SK-N-SH (cell line): ENCODE results near the gene ALDOB.

Experiments used
- CTCF ChIP-seq: fragments of 200-600 bp; sonication (generic); IDR thresholded peaks from 2 replicates; pipeline ENCODE4 v1.6.1; 2017; ENCODE audit warnings: antibody characterized with exemption, mild to moderate bottlenecking, moderate library complexity
- GABPA ChIP-seq: IDR thresholded peaks from 2 replicates; pipeline ENCODE4 v1.4.0; 2012; ENCODE audit warnings: low read depth, mild to moderate bottlenecking
- JUND ChIP-seq: IDR thresholded peaks from 2 replicates; pipeline ENCODE4 v1.4.0; 2012
- NFIC ChIP-seq: IDR thresholded peaks from 2 replicates; pipeline ENCODE4 v1.4.0; 2012; ENCODE audit warnings: borderline replicate concordance

- TF ChIP-seq CTCF, result no peak
- TF ChIP-seq NFIC, result no peak
- no peak for TF ChIP-seq GABPA
- TF ChIP-seq JUND, result no peak
Measured at GRCh38 chr9:101481261-101481660, 45.7 kb upstream of the ALDOB start.
